IMR-90 (cell line): ENCODE measurements around the gene SMARCAD1.

Experiments
- BHLHE40 ChIP-seq: fragments of 150-350 bp; IDR thresholded peaks from 2 replicates; pipeline ENCODE4 v1.6.1; 2016; ENCODE audit warnings: mild to moderate bottlenecking, low read depth, low read length
- NFE2L2 ChIP-seq: fragments of 150-350 bp; IDR thresholded peaks from 2 replicates; pipeline ENCODE4 v1.6.1; 2016; ENCODE audit warnings: low read depth, mild to moderate bottlenecking, low read length
- TF ChIP-seq, protein P1 (sequence below): conservative IDR thresholded peaks from 2 replicates; pipeline ENCODE4 v1.5.1; 2012; ENCODE audit warnings: mild to moderate bottlenecking, low read depth, low read length, improper control_type of control experiment

DNA sequence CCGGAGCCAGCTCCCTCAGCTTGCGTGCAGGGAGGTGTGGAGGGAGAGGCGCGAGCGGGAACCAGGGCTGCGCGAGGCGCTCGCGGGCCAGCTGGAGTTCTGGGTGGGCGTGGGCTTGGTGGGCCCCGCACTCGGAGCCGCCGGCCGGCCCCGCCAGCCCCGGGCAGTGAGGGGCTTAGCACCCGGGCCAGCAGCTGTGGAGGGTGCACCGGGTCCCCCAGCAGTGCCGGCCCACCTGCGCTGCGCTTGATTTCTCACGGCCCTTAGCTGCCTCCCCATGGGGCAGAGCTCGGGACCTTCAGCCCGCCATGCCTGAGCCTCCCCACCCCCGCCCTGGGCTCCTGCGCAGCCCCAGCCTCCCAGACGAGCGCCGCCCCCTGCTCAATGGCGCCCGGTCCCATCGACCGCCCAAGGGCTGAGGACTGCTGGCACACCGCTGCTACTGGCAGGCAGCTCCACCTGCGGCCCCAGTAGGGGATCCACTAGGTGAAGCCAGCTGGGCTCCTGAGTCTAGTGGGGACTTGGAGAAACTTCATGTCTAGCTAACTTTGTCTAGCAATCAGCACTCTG lies 37.8 kb upstream of the SMARCAD1 start:
- no peak for TF ChIP-seq BHLHE40
- TF ChIP-seq NFE2L2 = no peak
- TF ChIP-seq, protein P1, sequence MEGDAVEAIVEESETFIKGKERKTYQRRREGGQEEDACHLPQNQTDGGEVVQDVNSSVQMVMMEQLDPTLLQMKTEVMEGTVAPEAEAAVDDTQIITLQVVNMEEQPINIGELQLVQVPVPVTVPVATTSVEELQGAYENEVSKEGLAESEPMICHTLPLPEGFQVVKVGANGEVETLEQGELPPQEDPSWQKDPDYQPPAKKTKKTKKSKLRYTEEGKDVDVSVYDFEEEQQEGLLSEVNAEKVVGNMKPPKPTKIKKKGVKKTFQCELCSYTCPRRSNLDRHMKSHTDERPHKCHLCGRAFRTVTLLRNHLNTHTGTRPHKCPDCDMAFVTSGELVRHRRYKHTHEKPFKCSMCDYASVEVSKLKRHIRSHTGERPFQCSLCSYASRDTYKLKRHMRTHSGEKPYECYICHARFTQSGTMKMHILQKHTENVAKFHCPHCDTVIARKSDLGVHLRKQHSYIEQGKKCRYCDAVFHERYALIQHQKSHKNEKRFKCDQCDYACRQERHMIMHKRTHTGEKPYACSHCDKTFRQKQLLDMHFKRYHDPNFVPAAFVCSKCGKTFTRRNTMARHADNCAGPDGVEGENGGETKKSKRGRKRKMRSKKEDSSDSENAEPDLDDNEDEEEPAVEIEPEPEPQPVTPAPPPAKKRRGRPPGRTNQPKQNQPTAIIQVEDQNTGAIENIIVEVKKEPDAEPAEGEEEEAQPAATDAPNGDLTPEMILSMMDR = no peak
